ENCODE data around the gene JAKMIP3. TPM values are rescaled to one million over a fixed set of nuclear protein-coding genes. Genes with fewer than 3 reads are reported as not detected.

The JAKMIP3 gene
- total RNA-seq, 1 experiment from 2014 or later: 0.17 TPM

DNA sequence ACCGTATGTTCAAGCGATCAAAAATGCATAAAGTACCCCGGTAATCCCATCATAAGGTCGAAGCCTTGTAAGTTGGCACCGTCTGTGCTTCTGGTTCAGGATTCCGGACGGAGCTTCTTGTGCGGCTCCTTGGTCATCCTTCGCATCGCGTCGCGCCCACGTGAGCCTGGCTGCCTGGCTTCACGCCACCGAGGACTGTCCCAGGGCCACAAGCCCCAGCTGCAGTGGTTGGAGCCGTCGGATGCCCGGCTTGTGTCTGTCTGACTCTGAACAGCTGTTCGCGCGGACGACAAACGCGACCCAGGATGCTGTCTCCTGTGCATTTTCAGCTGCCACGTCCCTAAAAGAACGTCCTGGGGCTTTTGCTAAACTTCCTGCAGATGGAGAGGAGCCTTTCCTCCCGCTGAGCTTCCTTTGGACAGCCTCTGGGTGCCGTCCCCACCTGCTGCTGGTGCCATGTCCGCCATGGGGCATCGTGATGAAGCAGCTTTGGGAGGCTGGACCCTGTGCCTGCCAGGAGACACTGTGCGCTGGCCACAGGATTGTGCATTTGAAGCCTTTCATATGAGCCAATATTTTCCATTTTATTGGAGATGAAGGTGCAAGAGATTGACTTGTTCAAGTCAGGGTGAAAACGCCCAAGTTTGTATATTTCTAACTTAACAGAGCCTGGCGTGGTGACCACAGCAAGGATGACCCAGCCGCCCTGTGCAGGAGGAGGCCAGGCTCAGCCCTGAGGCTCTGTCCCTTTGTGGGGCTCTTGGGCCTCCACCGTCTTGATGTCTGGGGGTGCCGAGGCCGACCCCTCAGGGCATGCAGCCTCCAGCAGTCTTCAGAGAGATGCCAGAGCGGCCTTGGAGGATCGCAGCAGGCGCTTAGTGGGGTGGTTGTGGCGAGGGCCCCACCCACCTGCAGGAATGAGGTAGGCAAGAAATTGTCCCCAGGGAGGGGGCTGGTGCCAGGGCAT lies 6.7 kb upstream of the JAKMIP3 start:
- no peaks in the 10 kb centered on the region for H3K36me3 ChIP-seq (ENCODE audit: control insufficient read depth in 1 of 2, insufficient read depth in 2 of 2, low read length in 2 of 2)
- ChIA-PET RAD21 (ENCODE audit: low non-redundant PET in 1 of 2, low total read pairs in 2 of 2, uncharacterized antibody in 2 of 2, unreplicated experiment in 2 of 2) (no interaction called here), POLR2A (no interaction called here), CTCF (no interaction called here)
- H3K4me2 ChIP-seq (ENCODE audit: low read length): no peak overlapping the region
- H3K79me2 ChIP-seq (ENCODE audit: insufficient read depth, low read length): no peaks in the 10 kb centered on the region
- TF ChIP-seq SIN3A (IDR thresholded peaks at IDR 0.05; ENCODE audit: low read depth): no peak
- TF ChIP-seq, protein P1, sequence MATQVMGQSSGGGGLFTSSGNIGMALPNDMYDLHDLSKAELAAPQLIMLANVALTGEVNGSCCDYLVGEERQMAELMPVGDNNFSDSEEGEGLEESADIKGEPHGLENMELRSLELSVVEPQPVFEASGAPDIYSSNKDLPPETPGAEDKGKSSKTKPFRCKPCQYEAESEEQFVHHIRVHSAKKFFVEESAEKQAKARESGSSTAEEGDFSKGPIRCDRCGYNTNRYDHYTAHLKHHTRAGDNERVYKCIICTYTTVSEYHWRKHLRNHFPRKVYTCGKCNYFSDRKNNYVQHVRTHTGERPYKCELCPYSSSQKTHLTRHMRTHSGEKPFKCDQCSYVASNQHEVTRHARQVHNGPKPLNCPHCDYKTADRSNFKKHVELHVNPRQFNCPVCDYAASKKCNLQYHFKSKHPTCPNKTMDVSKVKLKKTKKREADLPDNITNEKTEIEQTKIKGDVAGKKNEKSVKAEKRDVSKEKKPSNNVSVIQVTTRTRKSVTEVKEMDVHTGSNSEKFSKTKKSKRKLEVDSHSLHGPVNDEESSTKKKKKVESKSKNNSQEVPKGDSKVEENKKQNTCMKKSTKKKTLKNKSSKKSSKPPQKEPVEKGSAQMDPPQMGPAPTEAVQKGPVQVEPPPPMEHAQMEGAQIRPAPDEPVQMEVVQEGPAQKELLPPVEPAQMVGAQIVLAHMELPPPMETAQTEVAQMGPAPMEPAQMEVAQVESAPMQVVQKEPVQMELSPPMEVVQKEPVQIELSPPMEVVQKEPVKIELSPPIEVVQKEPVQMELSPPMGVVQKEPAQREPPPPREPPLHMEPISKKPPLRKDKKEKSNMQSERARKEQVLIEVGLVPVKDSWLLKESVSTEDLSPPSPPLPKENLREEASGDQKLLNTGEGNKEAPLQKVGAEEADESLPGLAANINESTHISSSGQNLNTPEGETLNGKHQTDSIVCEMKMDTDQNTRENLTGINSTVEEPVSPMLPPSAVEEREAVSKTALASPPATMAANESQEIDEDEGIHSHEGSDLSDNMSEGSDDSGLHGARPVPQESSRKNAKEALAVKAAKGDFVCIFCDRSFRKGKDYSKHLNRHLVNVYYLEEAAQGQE (IDR thresholded peaks at IDR 0.05; ENCODE audit: low read depth): no peak
- no peak for TF ChIP-seq JUND (IDR thresholded peaks at IDR 0.05)
- no peak for TF ChIP-seq EZH2 (IDR thresholded peaks at IDR 0.05)
- TF ChIP-seq FOSL1 (IDR thresholded peaks at IDR 0.05; ENCODE audit: low read depth): no peak
- TF ChIP-seq ELF1 (IDR thresholded peaks at IDR 0.05; ENCODE audit: borderline replicate concordance, low read depth): no peak
- TF ChIP-seq ZNF274 (IDR thresholded peaks at IDR 0.05; ENCODE audit: low read depth, low read length): no peak
- TF ChIP-seq, protein P2, sequence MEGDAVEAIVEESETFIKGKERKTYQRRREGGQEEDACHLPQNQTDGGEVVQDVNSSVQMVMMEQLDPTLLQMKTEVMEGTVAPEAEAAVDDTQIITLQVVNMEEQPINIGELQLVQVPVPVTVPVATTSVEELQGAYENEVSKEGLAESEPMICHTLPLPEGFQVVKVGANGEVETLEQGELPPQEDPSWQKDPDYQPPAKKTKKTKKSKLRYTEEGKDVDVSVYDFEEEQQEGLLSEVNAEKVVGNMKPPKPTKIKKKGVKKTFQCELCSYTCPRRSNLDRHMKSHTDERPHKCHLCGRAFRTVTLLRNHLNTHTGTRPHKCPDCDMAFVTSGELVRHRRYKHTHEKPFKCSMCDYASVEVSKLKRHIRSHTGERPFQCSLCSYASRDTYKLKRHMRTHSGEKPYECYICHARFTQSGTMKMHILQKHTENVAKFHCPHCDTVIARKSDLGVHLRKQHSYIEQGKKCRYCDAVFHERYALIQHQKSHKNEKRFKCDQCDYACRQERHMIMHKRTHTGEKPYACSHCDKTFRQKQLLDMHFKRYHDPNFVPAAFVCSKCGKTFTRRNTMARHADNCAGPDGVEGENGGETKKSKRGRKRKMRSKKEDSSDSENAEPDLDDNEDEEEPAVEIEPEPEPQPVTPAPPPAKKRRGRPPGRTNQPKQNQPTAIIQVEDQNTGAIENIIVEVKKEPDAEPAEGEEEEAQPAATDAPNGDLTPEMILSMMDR (IDR thresholded peaks at IDR 0.05 in 2 of 3, conservative IDR thresholded peaks at IDR 0.05 in 1 of 3; ENCODE audit: borderline replicate concordance in 1 of 3, insufficient read depth in 1 of 3, low read depth in 2 of 3, low read length in 2 of 3): no peak
- TF ChIP-seq, protein P3, sequence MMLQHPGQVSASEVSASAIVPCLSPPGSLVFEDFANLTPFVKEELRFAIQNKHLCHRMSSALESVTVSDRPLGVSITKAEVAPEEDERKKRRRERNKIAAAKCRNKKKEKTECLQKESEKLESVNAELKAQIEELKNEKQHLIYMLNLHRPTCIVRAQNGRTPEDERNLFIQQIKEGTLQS (IDR thresholded peaks at IDR 0.05): no peak
- no peak for TF ChIP-seq EGR1 (IDR thresholded peaks at IDR 0.05; ENCODE audit: low read depth)
- no TSS peak for BruUV-seq (replicated peaks)
- H3K4me1 ChIP-seq (ENCODE audit: control insufficient read depth in 1 of 2, insufficient read depth in 2 of 2, low read length in 2 of 2): no peaks in the 10 kb centered on the region
- DNase-seq (ENCODE audit: low read depth, low spot score) (no peak), ATAC-seq (no peak)
- H4K20me1 ChIP-seq (ENCODE audit: insufficient read depth): no peaks in the 10 kb centered on the region
- no peak overlapping the region for H2AFZ ChIP-seq (ENCODE audit: low read depth, low read length, poor library complexity, severe bottlenecking)
- H3K27ac ChIP-seq (ENCODE audit: low read depth, low read length): no peak overlapping the region
- H3K9me2 ChIP-seq (ENCODE audit: insufficient read depth): no peaks in the 10 kb centered on the region
- intact Hi-C loops (cut with micrococcal nuclease): no loop called here
- H3K9ac ChIP-seq (ENCODE audit: low read length): no peak overlapping the region
- no peak overlapping the region for H3K4me3 ChIP-seq (replicated peaks in 1 of 2; ENCODE audit: low read depth in 1 of 2, low read length in 2 of 2)
- H3K27me3 ChIP-seq (ENCODE audit: insufficient read depth, low read length): no peaks in the 10 kb centered on the region
- H3K9me3 ChIP-seq (ENCODE audit: control insufficient read depth in 1 of 2, insufficient read depth in 1 of 2, low read depth in 1 of 2, low read length in 2 of 2): no peaks in the 10 kb centered on the region
